IMR-90 (cell line): ENCODE measurements around the gene TLL1. TPM values are rescaled to one million over a fixed set of nuclear protein-coding genes. Genes with fewer than 3 reads are reported as not detected.

ENCODE experiments used
- ATAC-seq: fragments of 200-7000 bp; cut with Tn5 transposase; 2 replicates; pipeline ENCODE4 v1.9.1; 2020; ENCODE audit warnings: low read depth, mild to moderate bottlenecking, moderate library complexity
- BruUV-seq: library from RNA; stranded (reverse); fragments of 400-500 nt; replicated peaks from 2 replicates; lab custom pipeline; 2021; lab: Mats Ljungman, UMichigan
- CTCF ChIA-PET: fragments of 300-600 bp; formaldehyde crosslinking; extraction: SDS; loops from one replicate; lab custom pipeline; 2021; ENCODE audit warnings: antibody characterized with exemption; lab: Yijun Ruan, JAX
- POLR2A ChIA-PET: fragments of 300-600 bp; sonication (Branson Sonifier 250); formaldehyde crosslinking; loops from one replicate; lab custom pipeline; 2022; ENCODE audit warnings: antibody characterized with exemption; ENCODE audit not compliant: unreplicated experiment; lab: Charles Lee
- DNase-seq: peaks from one replicate; pipeline ENCODE4 v3.0.0; 2013
- H2AFZ ChIP-seq: replicated peaks from 2 replicates; pipeline ENCODE3; 2013; ENCODE audit warnings: low read length, mild to moderate bottlenecking; ENCODE audit not compliant: poor library complexity
- H2AK5ac ChIP-seq: 2 replicates; pipeline ENCODE4 v1.6.1; 2013; ENCODE audit warnings: low read depth, low read length, inconsistent platforms
- H2AK9ac ChIP-seq: replicated peaks from 2 replicates; pipeline ENCODE3; 2013; ENCODE audit warnings: mild to moderate bottlenecking, low read depth, low read length, moderate library complexity; ENCODE audit not compliant: poor library complexity
- H2BK120ac ChIP-seq: 2 replicates; pipeline ENCODE4 v1.6.1; 2013; ENCODE audit warnings: low read depth, low read length, inconsistent platforms
- H2BK15ac ChIP-seq: 3 replicates; pipeline ENCODE4 v1.6.1; 2013; ENCODE audit warnings: low read depth, low read length, inconsistent platforms
- H2BK20ac ChIP-seq: 2 replicates; pipeline ENCODE4 v1.6.1; 2013; ENCODE audit warnings: low read depth, mild to moderate bottlenecking, inconsistent platforms, low read length, moderate library complexity
- H2BK5ac ChIP-seq: 2 replicates; pipeline ENCODE4 v1.6.1; 2013; ENCODE audit warnings: mild to moderate bottlenecking, low read depth, low read length, inconsistent platforms; ENCODE audit not compliant: poor library complexity, severe bottlenecking
- H3K14ac ChIP-seq: replicated peaks from 2 replicates; pipeline ENCODE4 v1.6.1; 2013; ENCODE audit warnings: low read depth, low read length, inconsistent platforms
- H3K18ac ChIP-seq: 2 replicates; pipeline ENCODE4 v1.6.1; 2013; ENCODE audit warnings: low read depth, low read length, control low read depth
- H3K23ac ChIP-seq: 2 replicates; pipeline ENCODE4 v1.6.1; 2013; ENCODE audit warnings: low read depth, low read length, inconsistent platforms
- H3K27ac ChIP-seq: 2 replicates; pipeline ENCODE4 v1.5.1; 2013; ENCODE audit warnings: mild to moderate bottlenecking, control low read depth, low read length; ENCODE audit not compliant: insufficient read depth
- H3K27me3 ChIP-seq: 2 replicates; pipeline ENCODE4 v1.6.1; 2013; ENCODE audit warnings: low read length; ENCODE audit not compliant: control insufficient read depth, insufficient read depth
- H3K36me3 ChIP-seq: 2 replicates; pipeline ENCODE4 v1.6.1; 2013; ENCODE audit warnings: low read length, mixed read lengths; ENCODE audit not compliant: control insufficient read depth, insufficient read depth
- H3K4ac ChIP-seq: 2 replicates; pipeline ENCODE4 v1.6.1; 2013; ENCODE audit warnings: low read depth, low read length, inconsistent platforms
- H3K4me1 ChIP-seq: 2 replicates; pipeline ENCODE4 v1.6.1; 2013; ENCODE audit warnings: low read length, mixed read lengths; ENCODE audit not compliant: control insufficient read depth, insufficient read depth
- H3K4me2 ChIP-seq: 2 replicates; pipeline ENCODE4 v1.6.1; 2013; ENCODE audit warnings: low read depth, mild to moderate bottlenecking, control low read depth, low read length, moderate library complexity
- H3K4me3 ChIP-seq: 2 replicates; pipeline ENCODE4 v1.5.1; 2013; ENCODE audit warnings: low read depth, mild to moderate bottlenecking, control low read depth, low read length, moderate library complexity; ENCODE audit not compliant: insufficient read depth
- H3K56ac ChIP-seq: 2 replicates; pipeline ENCODE4 v1.6.1; 2013; ENCODE audit warnings: low read length, inconsistent platforms; ENCODE audit not compliant: insufficient read depth; ENCODE audit errors: extremely low read depth
- H3K79me1 ChIP-seq, 2 experiments: 2 replicates each; pipeline ENCODE4 v1.6.1; 2013; ENCODE audit warnings: low read length in 2 of 2, inconsistent platforms in 1 of 2, low read depth in 1 of 2
- H3K9ac ChIP-seq: 2 replicates; pipeline ENCODE4 v1.6.1; 2013; ENCODE audit warnings: low read depth, low read length, control low read depth
- H3K9me1 ChIP-seq: 2 replicates; pipeline ENCODE4 v1.6.1; 2013; ENCODE audit warnings: low read length, inconsistent platforms; ENCODE audit not compliant: insufficient read depth
- H3K9me3 ChIP-seq: 2 replicates; pipeline ENCODE4 v1.6.1; 2013; ENCODE audit warnings: low read length; ENCODE audit not compliant: control insufficient read depth, insufficient read depth
- H4K20me1 ChIP-seq: 2 replicates; pipeline ENCODE4 v1.6.1; 2013; ENCODE audit warnings: low read length, inconsistent platforms; ENCODE audit not compliant: insufficient read depth
- H4K5ac ChIP-seq: 2 replicates; pipeline ENCODE4 v1.6.1; 2013; ENCODE audit warnings: mild to moderate bottlenecking, low read depth, low read length, control low read depth
- H4K8ac ChIP-seq, 2 experiments: 2 replicates each; pipeline ENCODE4 v1.6.1; 2013; ENCODE audit warnings: low read depth in 2 of 2, low read length in 2 of 2, control low read depth in 1 of 2, inconsistent platforms in 1 of 2
- H4K91ac ChIP-seq: 2 replicates; pipeline ENCODE4 v1.6.1; 2013; ENCODE audit warnings: low read depth, low read length, inconsistent platforms; ENCODE audit not compliant: insufficient read depth
- BHLHE40 ChIP-seq: fragments of 150-350 bp; IDR thresholded peaks from 2 replicates; pipeline ENCODE4 v1.6.1; 2016; ENCODE audit warnings: mild to moderate bottlenecking, low read depth, low read length
- CEBPB ChIP-seq: IDR thresholded peaks from 2 replicates; pipeline ENCODE4 v1.6.1; 2012; ENCODE audit warnings: low read depth, low read length, improper control_type of control experiment
- CHD1 ChIP-seq: IDR thresholded peaks from 2 replicates; pipeline ENCODE4 v1.6.1; 2012; ENCODE audit warnings: low read depth, low read length, improper control_type of control experiment
- CTCF ChIP-seq: conservative IDR thresholded peaks from 2 replicates; pipeline ENCODE4 v1.5.1; 2012; ENCODE audit warnings: mild to moderate bottlenecking, low read depth, low read length, improper control_type of control experiment
- ELK1 ChIP-seq: fragments of 150-350 bp; IDR thresholded peaks from 2 replicates; pipeline ENCODE4 v1.6.1; 2016; ENCODE audit warnings: low read depth, mild to moderate bottlenecking, low read length, moderate library complexity, borderline replicate concordance
- FOS ChIP-seq: fragments of 150-350 bp; IDR thresholded peaks from 2 replicates; pipeline ENCODE4 v1.6.1; 2016; ENCODE audit warnings: low read depth, low read length
- MAFK ChIP-seq: IDR thresholded peaks from 2 replicates; pipeline ENCODE4 v1.6.1; 2012; ENCODE audit warnings: low read depth, low read length, improper control_type of control experiment
- MAZ ChIP-seq: IDR thresholded peaks from 2 replicates; pipeline ENCODE4 v1.6.1; 2012; ENCODE audit warnings: low read depth, mild to moderate bottlenecking, low read length, improper control_type of control experiment, moderate library complexity, borderline replicate concordance
- MXI1 ChIP-seq: IDR thresholded peaks from 2 replicates; pipeline ENCODE4 v1.6.1; 2012; ENCODE audit warnings: low read depth, mild to moderate bottlenecking, low read length, moderate library complexity, borderline replicate concordance
- NFE2L2 ChIP-seq: fragments of 150-350 bp; IDR thresholded peaks from 2 replicates; pipeline ENCODE4 v1.6.1; 2016; ENCODE audit warnings: low read depth, mild to moderate bottlenecking, low read length
- POLR2A ChIP-seq: IDR thresholded peaks from 2 replicates; pipeline ENCODE4 v1.6.1; 2012; ENCODE audit warnings: mild to moderate bottlenecking, low read depth, low read length
- RAD21 ChIP-seq: IDR thresholded peaks from 2 replicates; pipeline ENCODE4 v1.6.1; 2012; ENCODE audit warnings: low read length, improper control_type of control experiment
- RCOR1 ChIP-seq: IDR thresholded peaks from 2 replicates; pipeline ENCODE4 v1.6.1; 2012; ENCODE audit warnings: mild to moderate bottlenecking, low read length, improper control_type of control experiment; ENCODE audit not compliant: insufficient replicate concordance
- RFX5 ChIP-seq: IDR thresholded peaks from 2 replicates; pipeline ENCODE4 v1.8.0; 2012; ENCODE audit warnings: low read depth, mild to moderate bottlenecking, low read length, moderate library complexity
- SMC3 ChIP-seq: fragments of 150-350 bp; IDR thresholded peaks from 2 replicates; pipeline ENCODE4 v1.6.1; 2016; ENCODE audit warnings: low read depth, mild to moderate bottlenecking, antibody characterized with exemption, low read length, moderate library complexity
- USF2 ChIP-seq: fragments of 150-350 bp; IDR thresholded peaks from 2 replicates; pipeline ENCODE4 v1.6.1; 2017; ENCODE audit warnings: mild to moderate bottlenecking, antibody characterized with exemption, low read length, low read depth
- WGBS, 2 experiments: methylation state at CpG; one replicate each; pipeline versions ENCODE4 v1.1.5 to v1.1.7; 2013; ENCODE audit warnings: missing lambda C conversion rate in 2 of 2; ENCODE audit not compliant: insufficient read length in 1 of 2; ENCODE audit errors: extremely low coverage in 2 of 2; 5-methylcytosine and 5-hydroxymethylcytosine counted together
- dilution Hi-C: fragments of 300-500 bp; cut with HindIII; formaldehyde crosslinking; loops from one replicate; pipeline ENCODE4 v1.14.3; 2018; ENCODE audit warnings: low sequenced_read_pairs; ENCODE audit not compliant: unreplicated experiment
- in situ Hi-C: fragments of 300-500 bp; cut with MboI; formaldehyde crosslinking; loops from 3 replicates; pipeline ENCODE4 v1.14.3; 2019; ENCODE audit warnings: low sequenced_read_pairs, inconsistent platforms, mixed read lengths
- intact Hi-C: fragments of 100-400 bp; cut with micrococcal nuclease; formaldehyde crosslinking; loops from 2 replicates; pipeline ENCODE4 v1.10.0; 2022
- polyA plus RNA-seq, 3 experiments: library from polyadenylated mRNA; depleted of rRNA; stranded (reverse); fragments of >200 nt; gene quantifications; 2 replicates each; pipeline ENCODE4 v1.2.3, GENCODE V29; 2012; ENCODE audit warnings: low replicate concordance in 1 of 3
- total RNA-seq: library from RNA; depleted of rRNA; stranded (reverse); fragments of >200 nt; gene quantifications from 2 replicates; pipeline ENCODE4 v1.2.3, GENCODE V29; 2012

Gene TLL1
- total and polyA plus RNA-seq, 2 of the 4 experiments (the other 2 are of a cell fraction): not detected

- Histone ChIP-seq H2BK120ac (no peak overlapping the region), H2BK20ac (no peak overlapping the region), H3K23ac (no peak overlapping the region), H4K8ac (no peak overlapping the region), H3K27ac (no peak overlapping the region), H3K36me3 (no peaks in the 10 kb centered on the region), H3K9ac (no peak overlapping the region), H2AFZ (no peak overlapping the region), H4K5ac (no peak overlapping the region), H3K4ac (no peak overlapping the region), H4K20me1 (no peaks in the 10 kb centered on the region), H3K4me1 (no peaks in the 10 kb centered on the region), H3K9me3 (peaks cover 4% of the 10 kb centered on the region; the same call in 1 of the 2 replicates), H3K4me3 (no peak overlapping the region), H3K56ac (no peak overlapping the region), H2BK5ac (no peak overlapping the region), H3K18ac (no peak overlapping the region), H3K4me2 (no peak overlapping the region), H2AK9ac (no peak overlapping the region), H2BK15ac (no peak overlapping the region), H4K91ac (no peak overlapping the region), H3K79me1 (no peaks in the 10 kb centered on the region), H3K27me3 (no peaks in the 10 kb centered on the region), H3K9me1 (no peaks in the 10 kb centered on the region), H2AK5ac (no peak overlapping the region), H3K14ac (no peak overlapping the region)
- in situ Hi-C loops: no loop called here
- ChIA-PET POLR2A (no interaction called here), CTCF (no interaction called here)
- no peak for TF ChIP-seq MXI1
- no peak for TF ChIP-seq RAD21
- TF ChIP-seq NFE2L2: no peak
- TF ChIP-seq CTCF: no peak
- TF ChIP-seq POLR2A: no peak
- TF ChIP-seq MAZ: no peak
- no peak for TF ChIP-seq ELK1
- no peak for TF ChIP-seq FOS
- TF ChIP-seq CEBPB: no peak
- TF ChIP-seq USF2: no peak
- no peak for TF ChIP-seq RCOR1
- no peak for TF ChIP-seq RFX5
- no peak for TF ChIP-seq MAFK
- no peak for TF ChIP-seq SMC3
- no peak for TF ChIP-seq BHLHE40
- TF ChIP-seq CHD1: no peak
- dilution Hi-C loops: no loop called here
- intact Hi-C loops: no loop called here
- no CpG with 5 or more reads among the region's 1 CpG for WGBS, 2 experiments
- BruUV-seq: no TSS peak
- DNase-seq (no peak), ATAC-seq (no peak)
Observed at GRCh38 chr4:165894159-165894558, 21.1 kb downstream of the TLL1 start.
